ENCODE data around the gene ME3. TPM values are rescaled to one million over a fixed set of nuclear protein-coding genes. Genes with fewer than 3 reads are reported as not detected.

Gene ME3
- total and polyA plus RNA-seq, 2 donors = 9.5 to 10.1 TPM

GRCh38 chr11:86446163-86446923 is 226.1 kb downstream of the ME3 start:
- DNase-seq (ENCODE audit: low read depth in 6 of 9, low spot score in 9 of 9) = no peak
- H3K9me3 ChIP-seq (ENCODE audit: control insufficient read depth in 2 of 2, insufficient read depth in 1 of 2, low read length in 1 of 2) = no peaks in the 10 kb centered on the region
- H3K36me3 ChIP-seq (ENCODE audit: control insufficient read depth in 2 of 2, insufficient read depth in 2 of 2, low read length in 1 of 2) = no peaks in the 10 kb centered on the region
- no peak overlapping the region for H3K4me3 ChIP-seq (ENCODE audit: low read length in 2 of 2)
- H3K27me3 ChIP-seq (ENCODE audit: control insufficient read depth in 2 of 2, insufficient read depth in 1 of 2, low read length in 1 of 2) = no peaks in the 10 kb centered on the region
- WGBS = 98% methylated on average over 8 of the region's 8 CpGs
- H3K4me1 ChIP-seq (ENCODE audit: control insufficient read depth in 2 of 2, insufficient read depth in 2 of 2, low read length in 2 of 2) = peaks cover 5 to 26% of the 10 kb centered on the region in 2 donors
- H3K27ac ChIP-seq (ENCODE audit: low read depth in 1 of 2, low read length in 1 of 2) = no peak overlapping the region

GRCh38 chr11:86444981-86445380 is 227.4 kb downstream of the ME3 start:
- no peak for DNase-seq (ENCODE audit: low read depth in 6 of 9, low spot score in 9 of 9)
- Histone ChIP-seq H3K36me3 (ENCODE audit: control insufficient read depth in 2 of 2, insufficient read depth in 2 of 2, low read length in 1 of 2) (no peaks in the 10 kb centered on the region), H3K27ac (ENCODE audit: low read depth in 1 of 2, low read length in 1 of 2) (no peak overlapping the region), H3K9me3 (ENCODE audit: control insufficient read depth in 2 of 2, insufficient read depth in 1 of 2, low read length in 1 of 2) (no peaks in the 10 kb centered on the region), H3K4me1 (ENCODE audit: control insufficient read depth in 2 of 2, insufficient read depth in 2 of 2, low read length in 2 of 2) (peaks cover 5 to 26% of the 10 kb centered on the region in 2 donors), H3K27me3 (ENCODE audit: control insufficient read depth in 2 of 2, insufficient read depth in 1 of 2, low read length in 1 of 2) (no peaks in the 10 kb centered on the region), H3K4me3 (ENCODE audit: low read length in 2 of 2) (no peak overlapping the region)
- WGBS = 97% methylated on average over 1 of the region's 1 CpG

GRCh38 chr11:86443415-86443814 is 229.0 kb downstream of the ME3 start:
- no peak overlapping the region for H3K4me3 ChIP-seq (ENCODE audit: low read length in 2 of 2)
- 0% methylated on average over 1 of the region's 1 CpG for WGBS
- DNase-seq (ENCODE audit: low read depth in 6 of 9, low spot score in 9 of 9) = no peak

GRCh38 chr11:86442827-86443226 is 229.6 kb downstream of the ME3 start:
- Histone ChIP-seq H3K36me3 (ENCODE audit: control insufficient read depth in 2 of 2, insufficient read depth in 2 of 2, low read length in 1 of 2) (no peaks in the 10 kb centered on the region), H3K4me1 (ENCODE audit: control insufficient read depth in 2 of 2, insufficient read depth in 2 of 2, low read length in 2 of 2) (peaks cover under 1 to 13% of the 10 kb centered on the region in 2 donors), H3K27ac (ENCODE audit: low read depth in 1 of 2, low read length in 1 of 2) (no peak overlapping the region), H3K4me3 (ENCODE audit: low read length in 2 of 2) (no peak overlapping the region), H3K9me3 (ENCODE audit: control insufficient read depth in 2 of 2, insufficient read depth in 1 of 2, low read length in 1 of 2) (no peaks in the 10 kb centered on the region), H3K27me3 (ENCODE audit: control insufficient read depth in 2 of 2, insufficient read depth in 1 of 2, low read length in 1 of 2) (no peaks in the 10 kb centered on the region)
- 95% methylated on average over 5 of the region's 5 CpGs for WGBS
- no peak for DNase-seq (ENCODE audit: low read depth in 6 of 9, low spot score in 9 of 9)

More at GRCh38 chr11:86443415-86443814, 229.0 kb downstream of the ME3 start:
- Histone ChIP-seq H3K4me1 (ENCODE audit: control insufficient read depth in 2 of 2, insufficient read depth in 2 of 2, low read length in 2 of 2) (peaks cover 5 to 19% of the 10 kb centered on the region in 2 donors), H3K9me3 (ENCODE audit: control insufficient read depth in 2 of 2, insufficient read depth in 1 of 2, low read length in 1 of 2) (no peaks in the 10 kb centered on the region), H3K27ac (ENCODE audit: low read depth in 1 of 2, low read length in 1 of 2) (no peak overlapping the region), H3K27me3 (ENCODE audit: control insufficient read depth in 2 of 2, insufficient read depth in 1 of 2, low read length in 1 of 2) (no peaks in the 10 kb centered on the region), H3K36me3 (ENCODE audit: control insufficient read depth in 2 of 2, insufficient read depth in 2 of 2, low read length in 1 of 2) (no peaks in the 10 kb centered on the region)

DNA sequence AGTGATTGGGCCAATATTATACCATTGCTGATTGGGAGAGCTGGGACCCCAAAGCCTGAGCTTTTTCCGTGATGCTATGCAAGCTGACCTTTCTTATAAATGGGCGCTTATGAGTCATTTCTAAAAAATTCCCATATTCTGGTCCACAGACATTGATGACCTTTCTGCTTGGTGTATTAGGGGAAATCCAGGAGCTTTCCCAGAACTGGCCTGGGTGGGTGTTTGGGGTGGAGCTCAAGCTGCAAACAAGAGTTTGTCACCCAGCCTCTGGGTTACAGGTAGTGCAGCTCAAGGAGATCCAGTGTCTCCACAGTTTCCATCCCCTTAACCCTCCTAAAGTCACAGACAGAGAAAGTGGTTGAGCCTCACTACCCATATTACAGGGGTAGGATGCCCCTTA is 230.0 kb downstream of the ME3 start:
- Histone ChIP-seq H3K9me3 (ENCODE audit: control insufficient read depth in 2 of 2, insufficient read depth in 1 of 2, low read length in 1 of 2) (no peaks in the 10 kb centered on the region), H3K36me3 (ENCODE audit: control insufficient read depth in 2 of 2, insufficient read depth in 2 of 2, low read length in 1 of 2) (no peaks in the 10 kb centered on the region), H3K27me3 (ENCODE audit: control insufficient read depth in 2 of 2, insufficient read depth in 1 of 2, low read length in 1 of 2) (no peaks in the 10 kb centered on the region), H3K27ac (ENCODE audit: low read depth in 1 of 2, low read length in 1 of 2) (no peak overlapping the region), H3K4me1 (ENCODE audit: control insufficient read depth in 2 of 2, insufficient read depth in 2 of 2, low read length in 2 of 2) (peaks cover 0 to 9% of the 10 kb centered on the region in 2 donors), H3K4me3 (ENCODE audit: low read length in 2 of 2) (no peak overlapping the region)
- WGBS = 95% methylated on average over 2 of the region's 2 CpGs
- DNase-seq (ENCODE audit: low read depth in 6 of 9, low spot score in 9 of 9) = no peak

DNA sequence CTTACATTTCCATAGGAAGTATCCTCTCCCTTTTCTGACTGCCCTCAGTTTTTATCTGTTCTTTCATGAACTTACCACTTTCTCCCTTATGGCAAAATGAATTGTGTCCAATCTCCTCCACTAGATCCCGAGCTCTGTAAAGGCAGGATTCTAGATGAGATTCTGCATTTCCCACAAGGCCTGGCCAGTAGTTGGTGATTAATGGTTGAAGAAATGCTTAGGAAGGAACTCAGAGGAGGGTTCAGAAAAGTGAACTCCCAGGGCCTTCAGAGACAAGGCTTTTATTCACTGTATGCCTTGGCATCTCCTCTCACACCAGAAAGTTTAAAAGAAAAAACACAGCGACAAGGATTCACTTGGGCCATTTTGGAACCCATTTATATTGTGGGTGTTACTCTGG is 231.6 kb downstream of the ME3 start:
- no peak for DNase-seq (ENCODE audit: low read depth in 6 of 9, low spot score in 9 of 9)
- Histone ChIP-seq H3K27ac (ENCODE audit: low read depth in 1 of 2, low read length in 1 of 2) (no peak overlapping the region), H3K9me3 (ENCODE audit: control insufficient read depth in 2 of 2, insufficient read depth in 1 of 2, low read length in 1 of 2) (no peaks in the 10 kb centered on the region), H3K27me3 (ENCODE audit: control insufficient read depth in 2 of 2, insufficient read depth in 1 of 2, low read length in 1 of 2) (no peaks in the 10 kb centered on the region), H3K4me1 (ENCODE audit: control insufficient read depth in 2 of 2, insufficient read depth in 2 of 2, low read length in 2 of 2) (no peaks in the 10 kb centered on the region), H3K4me3 (ENCODE audit: low read length in 2 of 2) (no peak overlapping the region), H3K36me3 (ENCODE audit: control insufficient read depth in 2 of 2, insufficient read depth in 2 of 2, low read length in 1 of 2) (no peaks in the 10 kb centered on the region)
- 95% methylated on average over 2 of the region's 2 CpGs for WGBS

GRCh38 chr11:86440305-86440716 is 232.1 kb downstream of the ME3 start:
- Histone ChIP-seq H3K27ac (ENCODE audit: low read depth in 1 of 2, low read length in 1 of 2) (no peak overlapping the region), H3K4me1 (ENCODE audit: control insufficient read depth in 2 of 2, insufficient read depth in 2 of 2, low read length in 2 of 2) (no peaks in the 10 kb centered on the region), H3K36me3 (ENCODE audit: control insufficient read depth in 2 of 2, insufficient read depth in 2 of 2, low read length in 1 of 2) (no peaks in the 10 kb centered on the region), H3K27me3 (ENCODE audit: control insufficient read depth in 2 of 2, insufficient read depth in 1 of 2, low read length in 1 of 2) (no peaks in the 10 kb centered on the region), H3K4me3 (ENCODE audit: low read length in 2 of 2) (no peak overlapping the region), H3K9me3 (ENCODE audit: control insufficient read depth in 2 of 2, insufficient read depth in 1 of 2, low read length in 1 of 2) (no peaks in the 10 kb centered on the region)
- 98% methylated on average over 3 of the region's 3 CpGs for WGBS
- DNase-seq (ENCODE audit: low read depth in 6 of 9, low spot score in 9 of 9) = no peak

GRCh38 chr11:86438685-86439084 is 233.7 kb downstream of the ME3 start:
- Histone ChIP-seq H3K27ac (ENCODE audit: low read depth in 1 of 2, low read length in 1 of 2) (no peak overlapping the region), H3K4me1 (ENCODE audit: control insufficient read depth in 2 of 2, insufficient read depth in 2 of 2, low read length in 2 of 2) (no peaks in the 10 kb centered on the region), H3K9me3 (ENCODE audit: control insufficient read depth in 2 of 2, insufficient read depth in 1 of 2, low read length in 1 of 2) (no peaks in the 10 kb centered on the region), H3K4me3 (ENCODE audit: low read length in 2 of 2) (no peak overlapping the region), H3K27me3 (ENCODE audit: control insufficient read depth in 2 of 2, insufficient read depth in 1 of 2, low read length in 1 of 2) (no peaks in the 10 kb centered on the region), H3K36me3 (ENCODE audit: control insufficient read depth in 2 of 2, insufficient read depth in 2 of 2, low read length in 1 of 2) (no peaks in the 10 kb centered on the region)
- no peak for DNase-seq (ENCODE audit: low read depth in 6 of 9, low spot score in 9 of 9)
- 98% methylated on average over 1 of the region's 1 CpG for WGBS

DNA sequence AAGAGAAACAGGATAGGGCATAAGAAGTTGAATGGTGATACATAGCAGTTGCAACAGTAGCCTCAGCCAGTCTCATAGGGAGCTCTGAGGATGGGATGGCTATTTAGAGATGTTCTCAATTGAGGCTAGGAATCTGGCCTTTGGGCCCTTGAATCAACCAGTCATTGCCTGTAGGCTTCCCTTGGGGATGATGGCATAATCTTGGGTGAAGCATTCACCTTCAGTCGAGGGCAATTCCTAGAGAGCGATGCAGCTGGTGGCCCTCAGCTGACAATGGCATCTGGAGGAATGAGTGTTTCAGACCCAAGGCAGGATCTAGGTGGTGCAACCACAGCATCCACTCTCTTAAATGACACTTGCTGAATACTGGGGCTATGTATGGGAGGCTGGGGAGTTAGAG is 236.7 kb downstream of the ME3 start:
- DNase-seq (ENCODE audit: low read depth in 6 of 9, low spot score in 9 of 9) = no peak
- H3K27ac ChIP-seq (ENCODE audit: low read depth in 1 of 2, low read length in 1 of 2) = no peak overlapping the region

More for the DNA sequence above, 236.7 kb downstream of the ME3 start:
- 97% methylated on average over 2 of the region's 2 CpGs for WGBS
- Histone ChIP-seq H3K36me3 (ENCODE audit: control insufficient read depth in 2 of 2, insufficient read depth in 2 of 2, low read length in 1 of 2) (no peaks in the 10 kb centered on the region), H3K4me3 (ENCODE audit: low read length in 2 of 2) (no peak overlapping the region), H3K4me1 (ENCODE audit: control insufficient read depth in 2 of 2, insufficient read depth in 2 of 2, low read length in 2 of 2) (no peaks in the 10 kb centered on the region), H3K9me3 (ENCODE audit: control insufficient read depth in 2 of 2, insufficient read depth in 1 of 2, low read length in 1 of 2) (peaks cover 0 to 1% of the 10 kb centered on the region in 2 donors), H3K27me3 (ENCODE audit: control insufficient read depth in 2 of 2, insufficient read depth in 1 of 2, low read length in 1 of 2) (no peaks in the 10 kb centered on the region)

All from thymus (tissue), 11 donors.